GM23338 (cell line): Measurements from ENCODE around the gene BCAR3. TPM values are rescaled to one million over a fixed set of nuclear protein-coding genes. Genes with fewer than 3 reads are reported as not detected.

Experiments used
- ATAC-seq: fragments of 200-7000 bp; cut with Tn5 transposase; 3 replicates; pipeline ENCODE4 v1.9.1; 2020
- DNase-seq: peaks from one replicate; pipeline ENCODE4 v3.0.0-alpha.2; 2015; ENCODE audit warnings: low spot score
- H2AFZ ChIP-seq: fragments of 200-600 bp; sonication (generic); 2 replicates; pipeline ENCODE4 v1.8.0; 2016; ENCODE audit warnings: antibody characterized with exemption, mild to moderate bottlenecking, moderate library complexity
- H3F3A ChIP-seq: fragments of 200-600 bp; sonication (generic); replicated peaks from 2 replicates; pipeline ENCODE4 v1.8.0; 2017; ENCODE audit warnings: antibody characterized with exemption, mixed run types, low read depth
- H3K27ac ChIP-seq: fragments of 200-600 bp; sonication (generic); 2 replicates; pipeline ENCODE4 v1.6.1; 2016; ENCODE audit warnings: low read depth
- H3K27me3 ChIP-seq: fragments of 200-600 bp; sonication (generic); 2 replicates; pipeline ENCODE4 v1.8.0; 2016; ENCODE audit warnings: mild to moderate bottlenecking, mixed run types, moderate library complexity; ENCODE audit not compliant: insufficient read depth
- H3K36me3 ChIP-seq: fragments of 200-600 bp; sonication (generic); 2 replicates; pipeline ENCODE4 v1.8.0; 2016; ENCODE audit warnings: mild to moderate bottlenecking; ENCODE audit not compliant: insufficient read depth
- H3K4me1 ChIP-seq: fragments of 200-600 bp; sonication (generic); 2 replicates; pipeline ENCODE4 v1.8.0; 2016; ENCODE audit warnings: mild to moderate bottlenecking, moderate library complexity; ENCODE audit not compliant: insufficient read depth
- H3K4me2 ChIP-seq: fragments of 200-600 bp; sonication (generic); 2 replicates; pipeline ENCODE4 v1.7.1; 2017; ENCODE audit warnings: mixed run types
- H3K4me3 ChIP-seq: fragments of 200-600 bp; sonication (generic); 2 replicates; pipeline ENCODE4 v1.6.1; 2016; ENCODE audit warnings: mixed run types
- H3K79me2 ChIP-seq: fragments of 200-600 bp; sonication (generic); replicated peaks from 2 replicates; pipeline ENCODE4 v1.8.0; 2017; ENCODE audit warnings: mild to moderate bottlenecking; ENCODE audit not compliant: insufficient read depth
- H3K9me2 ChIP-seq: fragments of 200-600 bp; sonication (generic); 2 replicates; pipeline ENCODE4 v1.8.0; 2017; ENCODE audit not compliant: insufficient read depth
- H4K20me1 ChIP-seq: fragments of 200-600 bp; sonication (generic); replicated peaks from 2 replicates; pipeline ENCODE4 v1.8.0; 2017; ENCODE audit warnings: mild to moderate bottlenecking; ENCODE audit not compliant: insufficient read depth
- H3K27ac Mint-ChIP-seq: 2 replicates; pipeline ENCODE4 v1.8.0; 2020; ENCODE audit warnings: inconsistent platforms, mild to moderate bottlenecking, moderate library complexity, mixed read lengths
- H3K27me3 Mint-ChIP-seq: 3 replicates; pipeline ENCODE4 v1.8.0; 2022; ENCODE audit warnings: low read depth, mild to moderate bottlenecking, moderate library complexity, mixed read lengths, inconsistent platforms; ENCODE audit not compliant: insufficient read depth, poor library complexity
- H3K36me3 Mint-ChIP-seq: 3 replicates; pipeline ENCODE4 v1.8.0; 2021; ENCODE audit warnings: low read depth, mild to moderate bottlenecking, inconsistent platforms, moderate library complexity, mixed read lengths
- H3K4me1 Mint-ChIP-seq: 3 replicates; pipeline ENCODE4 v1.8.0; 2020; ENCODE audit warnings: mild to moderate bottlenecking, inconsistent platforms, mixed read lengths
- H3K4me3 Mint-ChIP-seq: 3 replicates; pipeline ENCODE4 v1.8.0; 2021; ENCODE audit warnings: moderate library complexity, mild to moderate bottlenecking, inconsistent platforms, mixed read lengths
- H3K9me3 Mint-ChIP-seq: 3 replicates; pipeline ENCODE4 v1.8.0; 2020; ENCODE audit warnings: moderate library complexity, mild to moderate bottlenecking, inconsistent platforms, mixed read lengths
- CREB1 ChIP-seq: fragments of 250-450 bp; sonication (Bioruptor Pico); IDR thresholded peaks from 2 replicates; pipeline ENCODE4 v1.5.0; 2020; ENCODE audit warnings: low read depth, mild to moderate bottlenecking, moderate library complexity
- CTCF ChIP-seq, 2 experiments: fragments of 200-600 bp in 1 of 2; sonication (generic) in 1 of 2; conservative IDR thresholded peaks; 2 replicates each; pipeline versions ENCODE4 v1.5.1 to v1.6.1; 2016 to 2017; ENCODE audit warnings: antibody characterized with exemption in 2 of 2, low read depth in 2 of 2, mild to moderate bottlenecking in 2 of 2, moderate library complexity in 1 of 2
- EZH2 ChIP-seq: fragments of 200-600 bp; sonication (generic); IDR thresholded peaks from one replicate; pipeline ENCODE4 v1.8.0; 2017; ENCODE audit warnings: antibody characterized with exemption, mild to moderate bottlenecking, low read depth; ENCODE audit not compliant: unreplicated experiment
- EZH2phosphoT487 ChIP-seq: fragments of 200-600 bp; sonication (generic); IDR thresholded peaks from one replicate; pipeline ENCODE4 v1.8.1; 2018; ENCODE audit warnings: antibody characterized with exemption; ENCODE audit not compliant: unreplicated experiment
- JUNB ChIP-seq: IDR thresholded peaks from one replicate; pipeline ENCODE4 v1.6.1; 2016; ENCODE audit warnings: antibody characterized with exemption; ENCODE audit not compliant: unreplicated experiment
- NANOG ChIP-seq: IDR thresholded peaks from 2 replicates; pipeline ENCODE4 v1.6.1; 2016; ENCODE audit warnings: antibody characterized with exemption, borderline replicate concordance
- POLR2AphosphoS5 ChIP-seq: IDR thresholded peaks from 2 replicates; pipeline ENCODE4 v1.6.1; 2016; ENCODE audit warnings: antibody characterized with exemption, low read depth
- STAT1 ChIP-seq: IDR thresholded peaks from one replicate; pipeline ENCODE4 v1.6.1; 2016; ENCODE audit warnings: antibody characterized with exemption; ENCODE audit not compliant: unreplicated experiment
- ZNF114 ChIP-seq: fragments of 250-450 bp; sonication (Bioruptor Pico); IDR thresholded peaks from 2 replicates; pipeline ENCODE4 v1.5.0; 2020; ENCODE audit warnings: mild to moderate bottlenecking, moderate library complexity
- polyA plus RNA-seq: library from polyadenylated mRNA; unstranded; fragments of >200 nt; fragmentation: Nextera tagmentation; extraction: Ambion mirVana; gene quantifications from 2 replicates; pipeline ENCODE4 v1.2.1, GENCODE V29; 2016
- total RNA-seq: library from RNA; depleted of rRNA; stranded (reverse); fragments of >200 nt; shearing (Covaris generic); gene quantifications from 2 replicates; pipeline ENCODE4 v1.2.3, GENCODE V29; 2014
- TF ChIP-seq, protein P1 (sequence below): IDR thresholded peaks from 2 replicates; pipeline ENCODE4 v1.6.1; 2016; ENCODE audit warnings: antibody characterized with exemption
- TF ChIP-seq, protein P2 (sequence below): IDR thresholded peaks from one replicate; pipeline ENCODE4 v1.6.1; 2018; ENCODE audit warnings: antibody characterized with exemption; ENCODE audit not compliant: unreplicated experiment

The BCAR3 gene
- total and polyA plus RNA-seq, 2 experiments from 2014 or later: 5.5 to 9.7 TPM

DNA sequence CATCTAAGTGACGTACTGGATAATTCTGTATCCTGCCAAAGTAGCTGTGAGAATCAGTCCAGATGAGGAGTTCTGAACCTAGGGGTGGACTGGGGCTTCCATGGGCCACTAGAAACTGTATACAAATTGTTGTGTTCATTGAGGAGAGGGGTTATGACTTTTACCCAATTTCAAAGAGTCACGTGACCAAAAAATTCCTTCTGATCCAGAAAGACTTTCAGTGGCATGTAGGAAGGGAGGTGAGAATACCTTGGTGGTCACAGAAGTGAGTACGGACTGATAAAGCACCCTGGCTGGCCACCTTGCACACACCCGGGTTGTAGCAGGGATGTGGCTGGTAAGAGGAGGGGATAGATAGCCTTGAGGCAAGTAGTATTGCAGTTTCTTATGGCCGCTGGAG, 60.4 kb downstream of the BCAR3 start:
- H2AFZ ChIP-seq: no peak overlapping the region
- H3K9me2 ChIP-seq: no peaks in the 10 kb centered on the region
- ATAC-seq (no peak), DNase-seq (no peak)
- H3K27ac ChIP-seq: no peak overlapping the region
- no peak overlapping the region for H3K4me3 ChIP-seq
- Mint-ChIP-seq H3K27ac (no peak overlapping the region; the same call in 1 of the 2 replicates), H3K27me3 (peaks cover 5% of the 10 kb centered on the region), H3K4me1 (peaks cover 47% of the 10 kb centered on the region), H3K4me3 (no peak overlapping the region), H3K36me3 (no peaks in the 10 kb centered on the region), H3K9me3 (no peaks in the 10 kb centered on the region)
- H3K4me1 ChIP-seq: peaks cover 23% of the 10 kb centered on the region
- H3K27me3 ChIP-seq: no peaks in the 10 kb centered on the region
- H4K20me1 ChIP-seq: no peaks in the 10 kb centered on the region
- no peaks in the 10 kb centered on the region for H3K36me3 ChIP-seq
- no peaks in the 10 kb centered on the region for H3F3A ChIP-seq
- H3K4me2 ChIP-seq: no peak overlapping the region
- no peak for TF ChIP-seq NANOG
- TF ChIP-seq STAT1: no peak
- TF ChIP-seq EZH2: no peak
- no peak for TF ChIP-seq ZNF114 (CRISPR knock-in tag)
- TF ChIP-seq CTCF (conservative IDR thresholded peaks at IDR 0.05; ENCODE audit: low read depth in 2 of 2): no peak
- no peak for TF ChIP-seq CREB1
- TF ChIP-seq, protein P1, sequence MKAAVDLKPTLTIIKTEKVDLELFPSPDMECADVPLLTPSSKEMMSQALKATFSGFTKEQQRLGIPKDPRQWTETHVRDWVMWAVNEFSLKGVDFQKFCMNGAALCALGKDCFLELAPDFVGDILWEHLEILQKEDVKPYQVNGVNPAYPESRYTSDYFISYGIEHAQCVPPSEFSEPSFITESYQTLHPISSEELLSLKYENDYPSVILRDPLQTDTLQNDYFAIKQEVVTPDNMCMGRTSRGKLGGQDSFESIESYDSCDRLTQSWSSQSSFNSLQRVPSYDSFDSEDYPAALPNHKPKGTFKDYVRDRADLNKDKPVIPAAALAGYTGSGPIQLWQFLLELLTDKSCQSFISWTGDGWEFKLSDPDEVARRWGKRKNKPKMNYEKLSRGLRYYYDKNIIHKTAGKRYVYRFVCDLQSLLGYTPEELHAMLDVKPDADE: no peak
- no peak for TF ChIP-seq EZH2phosphoT487
- TF ChIP-seq POLR2AphosphoS5: no peak
- H3K79me2 ChIP-seq: peaks cover 10% of the 10 kb centered on the region; the same call in 1 of the 2 replicates

DNA sequence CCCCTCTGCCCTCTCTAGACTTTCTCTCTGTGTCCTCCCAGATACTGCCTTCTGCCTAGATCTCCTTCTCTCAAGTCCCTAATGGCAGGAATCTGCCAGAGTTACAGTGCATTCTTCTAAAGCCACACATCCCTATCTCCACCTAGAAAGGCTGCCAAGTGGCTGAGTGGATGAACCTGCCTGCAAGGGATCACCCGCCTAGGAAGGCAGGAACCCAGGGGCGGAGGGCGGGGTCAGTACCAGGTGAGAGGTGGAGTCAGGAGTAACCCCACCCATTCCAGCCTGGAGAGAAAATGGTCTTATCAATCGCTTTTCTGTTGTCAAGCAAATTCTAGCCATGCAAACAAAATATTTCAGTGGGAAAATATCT, 60.8 kb downstream of the BCAR3 start:
- H3F3A ChIP-seq: no peaks in the 10 kb centered on the region
- Mint-ChIP-seq H3K27me3 (peaks cover 5% of the 10 kb centered on the region), H3K4me3 (no peak overlapping the region), H3K27ac (no peak overlapping the region), H3K9me3 (no peaks in the 10 kb centered on the region), H3K4me1 (peaks cover 48% of the 10 kb centered on the region), H3K36me3 (no peaks in the 10 kb centered on the region)
- H3K4me2 ChIP-seq: no peak overlapping the region
- H3K36me3 ChIP-seq: no peaks in the 10 kb centered on the region
- H3K27ac ChIP-seq: no peak overlapping the region
- DNase-seq (peak; percentile 55), ATAC-seq (peak; percentile 56)
- H4K20me1 ChIP-seq: no peaks in the 10 kb centered on the region
- H3K4me1 ChIP-seq: peaks cover 26% of the 10 kb centered on the region
- no peak overlapping the region for H2AFZ ChIP-seq
- H3K27me3 ChIP-seq: no peaks in the 10 kb centered on the region
- no peak overlapping the region for H3K4me3 ChIP-seq
- no peaks in the 10 kb centered on the region for H3K9me2 ChIP-seq
- peaks cover 10% of the 10 kb centered on the region; the same call in 1 of the 2 replicates for H3K79me2 ChIP-seq
- TF ChIP-seq JUNB (no peak), NANOG (no peak), POLR2AphosphoS5 (no peak), CTCF (conservative IDR thresholded peaks at IDR 0.05; ENCODE audit: low read depth in 2 of 2) (no peak), EZH2 (no peak), STAT1 (no peak)
- TF ChIP-seq, protein P1: no peak
- TF ChIP-seq, protein P2, sequence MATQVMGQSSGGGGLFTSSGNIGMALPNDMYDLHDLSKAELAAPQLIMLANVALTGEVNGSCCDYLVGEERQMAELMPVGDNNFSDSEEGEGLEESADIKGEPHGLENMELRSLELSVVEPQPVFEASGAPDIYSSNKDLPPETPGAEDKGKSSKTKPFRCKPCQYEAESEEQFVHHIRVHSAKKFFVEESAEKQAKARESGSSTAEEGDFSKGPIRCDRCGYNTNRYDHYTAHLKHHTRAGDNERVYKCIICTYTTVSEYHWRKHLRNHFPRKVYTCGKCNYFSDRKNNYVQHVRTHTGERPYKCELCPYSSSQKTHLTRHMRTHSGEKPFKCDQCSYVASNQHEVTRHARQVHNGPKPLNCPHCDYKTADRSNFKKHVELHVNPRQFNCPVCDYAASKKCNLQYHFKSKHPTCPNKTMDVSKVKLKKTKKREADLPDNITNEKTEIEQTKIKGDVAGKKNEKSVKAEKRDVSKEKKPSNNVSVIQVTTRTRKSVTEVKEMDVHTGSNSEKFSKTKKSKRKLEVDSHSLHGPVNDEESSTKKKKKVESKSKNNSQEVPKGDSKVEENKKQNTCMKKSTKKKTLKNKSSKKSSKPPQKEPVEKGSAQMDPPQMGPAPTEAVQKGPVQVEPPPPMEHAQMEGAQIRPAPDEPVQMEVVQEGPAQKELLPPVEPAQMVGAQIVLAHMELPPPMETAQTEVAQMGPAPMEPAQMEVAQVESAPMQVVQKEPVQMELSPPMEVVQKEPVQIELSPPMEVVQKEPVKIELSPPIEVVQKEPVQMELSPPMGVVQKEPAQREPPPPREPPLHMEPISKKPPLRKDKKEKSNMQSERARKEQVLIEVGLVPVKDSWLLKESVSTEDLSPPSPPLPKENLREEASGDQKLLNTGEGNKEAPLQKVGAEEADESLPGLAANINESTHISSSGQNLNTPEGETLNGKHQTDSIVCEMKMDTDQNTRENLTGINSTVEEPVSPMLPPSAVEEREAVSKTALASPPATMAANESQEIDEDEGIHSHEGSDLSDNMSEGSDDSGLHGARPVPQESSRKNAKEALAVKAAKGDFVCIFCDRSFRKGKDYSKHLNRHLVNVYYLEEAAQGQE: no peak
